DOHH2 (cell line): ENCODE results near the gene KIF26A.

Experiments
- H3F3A ChIP-seq: fragments of 200-600 bp; sonication (generic), shearing (Covaris generic); 2 replicates; pipeline ENCODE4 v1.6.0; 2016; ENCODE audit warnings: antibody characterized with exemption, mild to moderate bottlenecking; ENCODE audit not compliant: control insufficient read depth, insufficient read depth
- H3K27ac ChIP-seq: fragments of 200-600 bp; sonication (generic); 2 replicates; pipeline ENCODE4 v1.5.1; 2014; ENCODE audit warnings: low read depth, mild to moderate bottlenecking, low read length, moderate library complexity
- H3K27me3 ChIP-seq: fragments of 200-600 bp; sonication (generic); 2 replicates; pipeline ENCODE4 v1.6.1; 2014; ENCODE audit warnings: mild to moderate bottlenecking, low read length, mixed read lengths; ENCODE audit not compliant: control insufficient read depth
- H3K36me3 ChIP-seq: fragments of 200-600 bp; sonication (generic); 2 replicates; pipeline ENCODE4 v1.6.1; 2014; ENCODE audit warnings: mild to moderate bottlenecking, low read length, moderate library complexity, mixed read lengths; ENCODE audit not compliant: control insufficient read depth
- H3K4me1 ChIP-seq: fragments of 200-600 bp; sonication (generic); 2 replicates; pipeline ENCODE4 v1.6.1; 2014; ENCODE audit warnings: mild to moderate bottlenecking, low read length, mixed read lengths; ENCODE audit not compliant: control insufficient read depth
- H3K4me2 ChIP-seq: fragments of 200-600 bp; sonication (generic); 2 replicates; pipeline ENCODE4 v1.6.0; 2014; ENCODE audit warnings: mild to moderate bottlenecking, low read length, moderate library complexity
- H3K4me3 ChIP-seq: fragments of 200-600 bp; sonication (generic); 2 replicates; pipeline ENCODE4 v1.5.1; 2014; ENCODE audit warnings: mild to moderate bottlenecking, low read length, mixed read lengths
- H3K79me2 ChIP-seq: fragments of 200-600 bp; sonication (generic); 2 replicates; pipeline ENCODE4 v1.6.1; 2014; ENCODE audit warnings: mild to moderate bottlenecking, low read length, mixed read lengths; ENCODE audit not compliant: control insufficient read depth
- H3K9me2 ChIP-seq: fragments of 200-600 bp; sonication (generic); replicated peaks from 2 replicates; pipeline ENCODE4 v1.6.1; 2014; ENCODE audit warnings: mild to moderate bottlenecking, low read length, mixed read lengths; ENCODE audit not compliant: control insufficient read depth
- H3K9me3 ChIP-seq: fragments of 200-600 bp; sonication (generic); 2 replicates; pipeline ENCODE4 v1.6.1; 2014; ENCODE audit warnings: antibody characterized with exemption, low read length, mixed read lengths; ENCODE audit not compliant: control insufficient read depth, insufficient read depth
- H4K20me1 ChIP-seq: fragments of 200-600 bp; sonication (generic); 2 replicates; pipeline ENCODE4 v1.6.0; 2014; ENCODE audit warnings: low read depth, mild to moderate bottlenecking, antibody characterized with exemption, low read length, moderate library complexity; ENCODE audit not compliant: control insufficient read depth, insufficient read depth
- CTCF ChIP-seq: fragments of 200-600 bp; sonication (generic); IDR thresholded peaks from one replicate; pipeline ENCODE4 v1.5.1; 2014; ENCODE audit warnings: antibody characterized with exemption, mild to moderate bottlenecking, low read depth, low read length; ENCODE audit not compliant: poor library complexity, severe bottlenecking
- EZH2phosphoT487 ChIP-seq: fragments of 200-600 bp; sonication (generic); IDR thresholded peaks from 2 replicates; pipeline ENCODE4 v1.6.1; 2017; ENCODE audit warnings: borderline replicate concordance, mild to moderate bottlenecking, antibody characterized with exemption, low read length, moderate library complexity, mixed read lengths

KIF26A gene

GRCh38 chr14:104138098-104138717 lies at the start of gene KIF26A:
KIF26A (plus strand) TSS chr14:104138587; CDS start chr14:104138723, 136 bp downstream.
- H3K4me2 ChIP-seq, result no peak within 1 kb of the TSS
- no peaks in the 10 kb centered on the region for H4K20me1 ChIP-seq
- H3K27ac ChIP-seq, result no peak within 1 kb of the TSS
- TF ChIP-seq CTCF (no peak), EZH2phosphoT487 (no peak)
- H3K4me3 ChIP-seq, result no peak within 1 kb of the TSS
- H3K4me1 ChIP-seq, result no peaks in the 10 kb centered on the region
- H3K9me2 ChIP-seq, result no peaks in the 10 kb centered on the region
- H3K9me3 ChIP-seq, result no peaks in the 10 kb centered on the region; the same call in 1 of the 2 replicates
- H3K79me2 ChIP-seq, result no peaks in the 10 kb centered on the region
- no peaks in the 10 kb centered on the region for H3K36me3 ChIP-seq
- no peaks in the 10 kb centered on the region for H3K27me3 ChIP-seq
- H3F3A ChIP-seq, result no peaks in the 10 kb centered on the region

- H3K79me2 ChIP-seq, result no peaks in the 10 kb centered on the region
- H3F3A ChIP-seq, result no peaks in the 10 kb centered on the region
- H3K4me1 ChIP-seq, result no peaks in the 10 kb centered on the region
- no peaks in the 10 kb centered on the region for H3K27me3 ChIP-seq
- H3K4me3 ChIP-seq, result no peak overlapping the region
- no peaks in the 10 kb centered on the region for H3K9me2 ChIP-seq
- H3K9me3 ChIP-seq, result no peaks in the 10 kb centered on the region
- no peaks in the 10 kb centered on the region for H3K36me3 ChIP-seq
- no peak overlapping the region for H3K27ac ChIP-seq
- H4K20me1 ChIP-seq, result no peaks in the 10 kb centered on the region
- TF ChIP-seq EZH2phosphoT487 (no peak), CTCF (no peak)
- H3K4me2 ChIP-seq, result no peak overlapping the region
Measured at GRCh38 chr14:104090071-104090748, 48.2 kb upstream of the KIF26A start.

- Histone ChIP-seq H3K9me2 (no peaks in the 10 kb centered on the region), H3K4me3 (no peak overlapping the region), H3K4me2 (no peak overlapping the region), H3K27ac (no peak overlapping the region), H3K9me3 (no peaks in the 10 kb centered on the region), H3K36me3 (no peaks in the 10 kb centered on the region), H3K27me3 (no peaks in the 10 kb centered on the region), H3F3A (no peaks in the 10 kb centered on the region), H3K79me2 (no peaks in the 10 kb centered on the region), H4K20me1 (no peaks in the 10 kb centered on the region), H3K4me1 (no peaks in the 10 kb centered on the region)
- TF ChIP-seq CTCF (no peak), EZH2phosphoT487 (no peak)
Measured at GRCh38 chr14:104091061-104091926, 47.1 kb upstream of the KIF26A start.
